ENCODE measurements around the gene CTAG1B.
"Not testable (repeated sequence)": the region's sequence is repeated elsewhere in the genome, so short reads cannot be mapped to it uniquely, and the experiment has no call there.

- TF ChIP-seq POLR2AphosphoS5, CTCF (IDR thresholded peaks at IDR 0.05): not testable (repeated sequence)
These were observed at the start of gene CTAG1B for GRCh38 chrX:154619182-154619581.
